Fibroblast of the aortic adventitia (primary cell): Measurements from ENCODE around the gene CNNM4. TPM values are rescaled to one million over a fixed set of nuclear protein-coding genes. Genes with fewer than 3 reads are reported as not detected.

ENCODE experiments used
- DNase-seq: peaks from one replicate; pipeline ENCODE4 v3.0.0-alpha.2; 2010; ENCODE audit warnings: low read depth
- H3K4me3 ChIP-seq: 2 replicates; pipeline ENCODE4 v1.5.1; 2011; ENCODE audit warnings: low read depth, mild to moderate bottlenecking, control low read depth, low read length, moderate library complexity
- total RNA-seq: library from RNA; depleted of rRNA; stranded (reverse); fragments of >200 nt; gene quantifications from 2 replicates; pipeline ENCODE4 v1.2.3, GENCODE V29; 2012; ENCODE audit warnings: low replicate concordance
- TF ChIP-seq, protein P1 (sequence below): IDR thresholded peaks from 2 replicates; pipeline ENCODE4 v1.5.1; 2011; ENCODE audit warnings: mild to moderate bottlenecking, low read length, control low read depth, inconsistent platforms; ENCODE audit not compliant: insufficient read depth

The CNNM4 gene
- total RNA-seq, 1 donor: 3.8 TPM

DNA sequence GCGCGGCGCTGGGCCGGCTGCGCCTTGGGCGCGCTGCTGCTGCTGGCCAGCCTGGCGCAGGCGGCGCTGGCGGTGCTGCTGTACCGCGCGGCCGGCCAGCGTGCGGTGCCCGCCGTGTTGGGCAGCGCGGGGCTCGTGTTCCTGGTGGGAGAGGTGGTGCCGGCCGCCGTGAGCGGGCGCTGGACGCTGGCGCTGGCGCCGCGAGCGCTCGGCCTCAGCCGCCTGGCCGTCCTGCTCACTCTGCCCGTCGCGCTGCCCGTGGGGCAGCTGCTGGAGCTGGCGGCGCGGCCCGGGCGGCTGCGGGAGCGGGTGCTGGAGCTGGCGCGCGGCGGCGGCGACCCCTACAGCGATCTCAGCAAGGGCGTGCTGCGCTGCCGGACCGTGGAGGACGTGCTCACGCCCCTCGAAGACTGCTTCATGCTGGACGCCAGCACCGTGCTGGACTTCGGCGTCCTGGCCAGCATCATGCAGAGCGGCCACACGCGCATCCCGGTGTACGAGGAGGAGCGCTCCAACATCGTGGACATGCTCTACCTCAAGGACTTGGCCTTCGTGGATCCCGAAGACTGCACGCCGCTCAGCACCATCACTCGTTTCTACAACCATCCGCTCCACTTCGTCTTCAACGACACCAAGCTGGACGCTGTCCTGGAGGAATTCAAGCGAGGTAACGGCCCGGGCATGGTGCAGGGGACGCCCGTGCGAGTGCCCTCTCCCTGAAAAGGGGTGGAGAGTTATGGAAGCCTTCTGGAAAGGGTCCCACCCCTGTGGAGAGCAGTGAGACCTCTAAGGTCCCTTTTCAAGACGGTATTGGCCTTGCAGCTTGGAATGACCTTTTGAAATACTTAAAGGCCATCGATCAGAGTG, 56.4 kb downstream of the CNNM4 start:
- H3K4me3 ChIP-seq: peak overlapping the region; percentile 71
- TF ChIP-seq, protein P1, sequence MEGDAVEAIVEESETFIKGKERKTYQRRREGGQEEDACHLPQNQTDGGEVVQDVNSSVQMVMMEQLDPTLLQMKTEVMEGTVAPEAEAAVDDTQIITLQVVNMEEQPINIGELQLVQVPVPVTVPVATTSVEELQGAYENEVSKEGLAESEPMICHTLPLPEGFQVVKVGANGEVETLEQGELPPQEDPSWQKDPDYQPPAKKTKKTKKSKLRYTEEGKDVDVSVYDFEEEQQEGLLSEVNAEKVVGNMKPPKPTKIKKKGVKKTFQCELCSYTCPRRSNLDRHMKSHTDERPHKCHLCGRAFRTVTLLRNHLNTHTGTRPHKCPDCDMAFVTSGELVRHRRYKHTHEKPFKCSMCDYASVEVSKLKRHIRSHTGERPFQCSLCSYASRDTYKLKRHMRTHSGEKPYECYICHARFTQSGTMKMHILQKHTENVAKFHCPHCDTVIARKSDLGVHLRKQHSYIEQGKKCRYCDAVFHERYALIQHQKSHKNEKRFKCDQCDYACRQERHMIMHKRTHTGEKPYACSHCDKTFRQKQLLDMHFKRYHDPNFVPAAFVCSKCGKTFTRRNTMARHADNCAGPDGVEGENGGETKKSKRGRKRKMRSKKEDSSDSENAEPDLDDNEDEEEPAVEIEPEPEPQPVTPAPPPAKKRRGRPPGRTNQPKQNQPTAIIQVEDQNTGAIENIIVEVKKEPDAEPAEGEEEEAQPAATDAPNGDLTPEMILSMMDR: no peak
- peak; percentile 16 for DNase-seq

- H3K4me3 ChIP-seq: no peak overlapping the region
- DNase-seq: no peak
- TF ChIP-seq, protein P1: no peak
Measured at GRCh38 chr2:96817882-96818281, 57.2 kb downstream of the CNNM4 start.

DNA sequence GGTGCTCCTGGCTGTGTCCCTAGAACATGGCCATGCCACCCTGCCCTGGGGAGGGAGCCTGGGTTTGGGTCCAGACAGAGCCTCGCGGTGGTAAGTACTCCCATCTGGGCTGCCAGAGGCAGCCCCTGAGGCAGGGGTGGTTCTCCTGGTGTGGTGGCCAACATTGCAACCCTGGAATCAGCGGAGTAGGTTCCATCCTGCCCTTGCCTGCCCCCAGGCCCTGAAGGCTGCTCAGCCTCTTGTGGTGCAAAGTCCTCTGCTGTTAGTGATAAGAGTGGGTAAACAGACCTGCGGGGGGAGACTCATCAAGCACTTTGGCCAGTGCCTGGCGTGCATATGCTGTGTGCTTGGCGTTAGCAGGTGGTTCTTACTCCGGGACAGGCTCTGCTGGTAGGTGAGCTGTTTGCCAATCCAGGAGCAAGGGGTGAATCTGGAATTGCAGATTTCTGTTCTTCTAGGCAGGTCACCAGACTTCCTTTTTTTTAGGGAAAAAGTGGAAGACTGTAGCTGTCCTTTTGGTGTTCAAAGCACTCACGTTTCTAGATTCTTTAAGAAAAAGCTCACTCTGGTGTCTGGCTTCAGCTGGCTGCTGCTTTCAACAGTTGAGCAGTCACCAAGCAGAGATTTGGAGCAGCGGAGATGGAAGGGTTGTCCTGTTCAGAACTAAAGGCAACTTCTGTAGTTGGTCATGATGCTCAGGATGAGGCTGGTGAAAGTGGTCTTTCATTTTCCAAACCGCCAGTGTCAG, 58.6 kb downstream of the CNNM4 start:
- no peak for DNase-seq
- H3K4me3 ChIP-seq: no peak overlapping the region
- TF ChIP-seq, protein P1: no peak

DNA sequence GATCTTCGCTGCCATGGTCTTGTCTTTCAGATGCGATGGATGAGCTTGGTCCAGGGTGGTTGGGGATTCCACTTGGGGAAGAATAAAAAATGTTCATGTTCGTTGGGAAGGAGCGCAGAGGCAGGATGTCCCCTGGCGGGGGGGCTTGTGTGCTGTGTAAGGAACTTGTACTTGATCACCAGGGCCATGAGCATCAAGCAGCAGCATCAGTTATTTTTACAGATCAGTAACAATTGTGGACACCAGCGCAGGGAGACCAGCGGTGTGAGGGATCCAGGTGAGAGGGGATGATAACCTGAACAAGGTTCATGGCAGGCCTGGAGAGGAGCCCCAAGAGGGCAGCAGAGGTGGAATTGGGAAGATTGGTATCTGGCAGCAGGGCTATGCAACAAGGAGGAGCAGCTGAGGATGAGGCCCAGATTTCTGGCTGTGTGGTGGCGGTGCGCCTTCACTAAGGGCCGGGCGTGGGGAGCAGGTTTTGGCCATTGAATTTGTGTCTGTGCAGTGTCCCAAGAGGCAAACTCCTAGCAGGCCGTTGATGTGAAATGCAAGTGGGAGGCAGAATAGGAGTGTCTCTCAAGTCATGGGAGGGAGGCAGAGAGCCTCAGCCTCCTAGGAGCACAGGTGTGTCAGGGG, 59.3 kb downstream of the CNNM4 start:
- DNase-seq: no peak
- TF ChIP-seq, protein P1: no peak
- no peak overlapping the region for H3K4me3 ChIP-seq

GRCh38 chr2:96821113-96821675, 60.5 kb downstream of the CNNM4 start:
- TF ChIP-seq, protein P1: no peak
- DNase-seq: no peak
- no peak overlapping the region for H3K4me3 ChIP-seq

DNA sequence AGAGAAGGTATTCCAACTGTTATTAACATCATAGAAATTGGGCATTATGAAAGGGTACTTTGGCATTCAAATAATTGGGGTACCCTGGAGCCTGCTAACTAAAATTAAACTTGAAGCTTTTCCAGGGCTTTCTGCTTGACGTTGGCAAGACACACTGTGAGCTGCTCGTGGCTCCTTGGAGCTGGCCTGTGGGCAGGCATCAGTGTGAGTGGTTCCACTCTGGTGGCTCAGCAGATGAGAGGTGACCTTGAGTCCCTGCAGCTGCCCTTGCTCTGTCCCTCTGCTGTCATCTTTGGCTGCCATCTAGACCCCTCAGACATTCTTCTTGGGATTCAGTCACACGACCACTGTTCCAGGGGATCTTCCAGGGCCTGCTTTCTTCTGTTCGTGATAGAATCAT, 62.1 kb downstream of the CNNM4 start:
- TF ChIP-seq, protein P1: no peak
- no peak for DNase-seq
- H3K4me3 ChIP-seq: no peak overlapping the region
